GM19372 (cell line): ENCODE measurements around the gene ZNF490.

ENCODE experiments used
- ATAC-seq: cut with Tn5 transposase; IDR thresholded peaks from one replicate; pipeline ENCODE4 v1.9.1; 2021; ENCODE audit warnings: mild to moderate bottlenecking, low read depth, moderate library complexity; ENCODE audit not compliant: unreplicated experiment

ZNF490 gene

DNA sequence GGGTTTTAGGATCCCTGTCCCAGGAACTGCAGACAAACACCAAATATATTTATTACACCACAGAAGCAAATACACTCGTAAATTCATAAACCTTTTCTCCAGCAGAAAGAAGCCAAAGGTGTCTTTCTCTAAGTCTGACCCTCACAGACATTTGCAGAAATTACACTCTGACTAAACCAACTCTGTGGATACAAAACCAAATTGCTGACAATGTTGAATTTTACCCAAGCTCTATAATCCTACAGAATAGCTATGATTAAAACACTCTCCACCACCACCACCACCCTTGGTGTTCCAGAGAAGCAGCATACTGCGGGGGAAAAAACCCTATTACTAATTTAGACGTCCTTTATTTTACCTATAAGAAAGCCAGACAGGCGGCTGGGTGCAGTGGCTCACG lies 64.5 kb downstream of the ZNF490 start:
- ATAC-seq = no peak

DNA sequence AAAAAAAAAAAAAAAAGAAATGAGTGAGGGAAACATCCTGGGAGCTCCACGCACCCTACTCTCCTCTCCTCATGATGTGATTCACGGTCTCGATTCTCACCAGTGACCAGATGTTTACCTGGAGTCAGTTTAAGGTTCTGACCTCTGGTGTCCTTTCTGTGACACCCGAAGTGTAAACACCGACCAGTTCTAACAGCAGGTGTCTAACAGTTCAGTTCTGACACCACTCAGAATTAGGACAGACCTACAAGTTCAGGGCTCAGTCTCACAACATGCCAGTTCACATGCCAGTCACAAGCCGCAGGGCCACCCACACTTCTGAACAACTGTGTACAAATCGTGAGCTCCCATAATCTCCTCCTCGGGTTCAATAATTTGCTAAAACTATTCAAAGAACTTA lies 65.3 kb downstream of the ZNF490 start:
- ATAC-seq = no peak

DNA sequence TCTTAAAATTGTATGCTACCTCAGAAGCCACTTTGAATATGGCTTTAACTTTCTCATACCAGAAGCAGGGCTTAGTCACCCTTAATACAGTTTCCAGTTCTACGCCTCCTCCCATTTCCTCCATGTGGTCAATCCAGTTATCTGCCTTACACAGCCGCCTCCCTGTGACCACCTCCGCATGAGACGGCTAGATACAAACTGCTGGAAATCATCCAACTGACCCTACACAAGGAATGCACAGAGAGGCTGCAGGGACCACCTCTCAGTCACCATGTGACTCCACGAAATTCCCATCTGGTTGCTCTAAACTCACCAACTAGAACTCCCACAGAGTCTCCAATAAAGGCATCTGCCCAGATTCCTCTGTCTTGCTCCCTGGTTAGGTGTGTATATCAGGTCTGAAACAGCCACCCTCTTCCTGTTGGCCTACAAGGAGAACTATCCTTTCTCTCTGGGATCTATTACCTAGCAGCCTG lies 66.2 kb downstream of the ZNF490 start:
- no peak for ATAC-seq

GRCh38 chr19:12543855-12544254 lies 66.8 kb downstream of the ZNF490 start:
- no peak for ATAC-seq
